Liver (tissue), 9 donors: ENCODE results near the gene BMPER. TPM values are rescaled to one million over a fixed set of nuclear protein-coding genes. Genes with fewer than 3 reads are reported as not detected.

Source experiments
- DNase-seq: peaks from one replicate; pipeline ENCODE4 v3.0.0-alpha.2; 2017; ENCODE audit warnings: low spot score
- H3K27ac ChIP-seq, 2 donors: one replicate each; pipeline ENCODE4 v1.7.0; 2013; ENCODE audit warnings: inconsistent platforms in 2 of 2, low read length in 2 of 2, control low read depth in 1 of 2, low read depth in 1 of 2, mild to moderate bottlenecking in 1 of 2
- H3K27me3 ChIP-seq, 4 donors: one replicate each; pipeline versions ENCODE4 v1.6.1 to v1.7.0; 2013; ENCODE audit warnings: low read length in 3 of 4, inconsistent platforms in 1 of 4, mild to moderate bottlenecking in 1 of 4, moderate library complexity in 1 of 4; ENCODE audit not compliant: control insufficient read depth in 4 of 4, insufficient read depth in 4 of 4
- H3K36me3 ChIP-seq, 4 donors: one replicate each; pipeline versions ENCODE4 v1.6.1 to v1.7.0; 2013; ENCODE audit warnings: low read length in 3 of 4, mild to moderate bottlenecking in 3 of 4, low read depth in 1 of 4, moderate library complexity in 1 of 4; ENCODE audit not compliant: control insufficient read depth in 4 of 4, insufficient read depth in 3 of 4
- H3K4me1 ChIP-seq, 4 donors: one replicate each; pipeline versions ENCODE4 v1.6.1 to v1.7.0; 2013; ENCODE audit warnings: low read length in 3 of 4, mild to moderate bottlenecking in 3 of 4, moderate library complexity in 1 of 4; ENCODE audit not compliant: control insufficient read depth in 4 of 4, insufficient read depth in 4 of 4
- H3K4me3 ChIP-seq, 3 donors: one replicate each; pipeline versions ENCODE4 v1.6.1 to v1.7.0; 2013; ENCODE audit warnings: low read length in 3 of 3, control low read depth in 1 of 3, low read depth in 1 of 3, mild to moderate bottlenecking in 1 of 3
- H3K9ac ChIP-seq, 2 donors: one replicate each; pipeline ENCODE4 v1.7.0; 2013; ENCODE audit warnings: low read length in 2 of 2, mild to moderate bottlenecking in 2 of 2, moderate library complexity in 2 of 2, control low read depth in 1 of 2, low read depth in 1 of 2
- H3K9me3 ChIP-seq, 4 donors: one replicate each; pipeline versions ENCODE4 v1.6.1 to v1.7.0; 2013; ENCODE audit warnings: low read length in 3 of 4; ENCODE audit not compliant: control insufficient read depth in 4 of 4
- EGR1 ChIP-seq, 2 donors: IDR thresholded peaks; 2 replicates each; pipeline ENCODE4 v1.6.1; 2016 to 2018; ENCODE audit warnings: antibody characterized with exemption in 2 of 2, low read depth in 2 of 2
- FOXA1 ChIP-seq: IDR thresholded peaks from 2 replicates; pipeline ENCODE4 v1.6.1; 2016; ENCODE audit warnings: antibody characterized with exemption
- FOXA2 ChIP-seq: IDR thresholded peaks from 2 replicates; pipeline ENCODE4 v1.6.1; 2016; ENCODE audit warnings: antibody characterized with exemption
- GABPA ChIP-seq, 2 donors: IDR thresholded peaks in 1 of 2; conservative IDR thresholded peaks in 1 of 2; 2 replicates each; pipeline ENCODE4 v1.6.1; 2016; ENCODE audit warnings: antibody characterized with exemption in 2 of 2, mild to moderate bottlenecking in 1 of 2, moderate library complexity in 1 of 2
- HNF4A ChIP-seq, 2 donors: conservative IDR thresholded peaks; 2 replicates each; pipeline ENCODE4 v1.6.1; 2016; ENCODE audit warnings: antibody characterized with exemption in 2 of 2, mild to moderate bottlenecking in 2 of 2
- HNF4G ChIP-seq: IDR thresholded peaks from 2 replicates; pipeline ENCODE4 v1.6.1; 2016; ENCODE audit warnings: antibody characterized with exemption
- JUND ChIP-seq, 2 donors: IDR thresholded peaks; 2 replicates each; pipeline ENCODE4 v1.6.1; 2016; ENCODE audit warnings: antibody characterized with exemption in 2 of 2
- NR2F2 ChIP-seq: IDR thresholded peaks from 2 replicates; pipeline ENCODE4 v1.6.1; 2016; ENCODE audit warnings: antibody characterized with exemption
- RAD21 ChIP-seq, 2 donors: IDR thresholded peaks; 2 replicates each; pipeline ENCODE4 v1.6.1; 2016; ENCODE audit warnings: antibody characterized with exemption in 2 of 2, mild to moderate bottlenecking in 2 of 2
- RXRA ChIP-seq, 2 donors: IDR thresholded peaks; 2 replicates each; pipeline ENCODE4 v1.6.1; 2017 to 2018; ENCODE audit warnings: antibody characterized with exemption in 2 of 2, mild to moderate bottlenecking in 1 of 2
- TAF1 ChIP-seq: conservative IDR thresholded peaks from 2 replicates; pipeline ENCODE4 v1.6.1; 2016; ENCODE audit warnings: antibody characterized with exemption, mild to moderate bottlenecking
- WGBS: extraction: QIAGEN DNeasy Blood & Tissue Kit; methylation state at CpG from one replicate; pipeline ENCODE4 v1.1.7; 2013; 5-methylcytosine and 5-hydroxymethylcytosine counted together
- polyA plus RNA-seq, 2 donors: library from polyadenylated mRNA; stranded (reverse) in 1 of 2; unstranded in 1 of 2; fragments of 200-250 nt in 1 of 2; fragments of >200 nt in 1 of 2; fragmentation: Nextera tagmentation in 1 of 2; extraction: Ambion mirVana in 1 of 2; gene quantifications; one replicate each; pipeline versions ENCODE4 v1.2.1 to v1.2.3, GENCODE V29; 2013 to 2015
- total RNA-seq, 2 donors: library from RNA; depleted of rRNA; stranded (reverse); fragments of >200 nt; gene quantifications; one replicate each; pipeline ENCODE4 v1.2.3, GENCODE V29; 2014
- TF ChIP-seq, protein P1 (sequence below): IDR thresholded peaks from 2 replicates; pipeline ENCODE4 v1.6.1; 2016; ENCODE audit warnings: antibody characterized with exemption
- TF ChIP-seq, protein P2 (sequence below): IDR thresholded peaks from 2 replicates; pipeline ENCODE4 v1.6.1; 2016; ENCODE audit warnings: antibody characterized with exemption
- TF ChIP-seq, protein P3 (sequence below): IDR thresholded peaks from 2 replicates; pipeline ENCODE4 v1.6.1; 2016; ENCODE audit warnings: antibody characterized with exemption, mild to moderate bottlenecking
- TF ChIP-seq, protein P4 (sequence below): IDR thresholded peaks from 2 replicates; pipeline ENCODE4 v1.6.1; 2016; ENCODE audit warnings: antibody characterized with exemption
- TF ChIP-seq, protein P5 (sequence below): fragments of 150-350 bp; IDR thresholded peaks from 2 replicates; pipeline ENCODE4 v1.5.1; 2017; ENCODE audit warnings: improper control_type of control experiment, low read depth, low read length; ENCODE audit not compliant: missing input control
- donor health status: healthy.
- donor health status: healthy.
- donor health status: healthy.
- donor health status: healthy.
- donor health status: healthy.

Gene BMPER
- total and polyA plus RNA-seq, 4 donors = 4.0 to 8.5 (median 6.2) TPM

DNA sequence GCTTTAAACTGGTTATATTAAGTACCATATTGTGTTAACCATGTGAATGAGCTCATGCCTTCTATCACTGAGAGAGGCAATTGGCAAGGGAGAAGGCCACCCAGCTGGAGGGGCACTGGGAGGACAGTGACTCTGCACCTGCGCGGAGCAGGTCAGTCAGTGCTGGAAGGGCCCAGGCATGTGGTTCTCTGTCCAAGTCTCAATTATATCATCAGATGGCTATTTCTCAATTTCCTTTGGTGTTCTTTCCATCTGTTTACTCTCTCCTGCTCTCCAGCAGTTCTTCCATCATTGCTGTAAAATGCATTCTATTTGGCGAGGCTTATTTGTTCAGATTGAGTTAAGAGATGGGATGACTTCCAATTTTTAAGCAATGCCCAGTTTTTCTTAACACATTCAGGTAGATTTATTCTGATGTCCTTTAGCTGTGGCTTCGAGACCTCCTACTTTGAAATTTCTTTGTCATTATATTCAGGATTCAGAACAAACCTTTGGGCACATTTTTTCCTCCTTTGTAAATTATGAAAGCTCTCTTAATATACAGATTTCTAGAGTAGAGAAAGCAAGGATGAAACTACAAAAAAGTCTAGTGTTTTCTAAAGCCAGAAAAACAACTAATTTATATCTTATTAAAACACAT, 159.3 kb downstream of the BMPER start:
- TF ChIP-seq RAD21 (IDR thresholded peaks at IDR 0.05) (no peak), TAF1 (no peak), JUND (IDR thresholded peaks at IDR 0.05) (no peak), NR2F2 (no peak), FOXA2 (no peak), RXRA (IDR thresholded peaks at IDR 0.05) (no peak), GABPA (IDR thresholded peaks at IDR 0.05 in 1 of 2, conservative IDR thresholded peaks at IDR 0.05 in 1 of 2) (no peak), FOXA1 (no peak)
- TF ChIP-seq, protein P1, sequence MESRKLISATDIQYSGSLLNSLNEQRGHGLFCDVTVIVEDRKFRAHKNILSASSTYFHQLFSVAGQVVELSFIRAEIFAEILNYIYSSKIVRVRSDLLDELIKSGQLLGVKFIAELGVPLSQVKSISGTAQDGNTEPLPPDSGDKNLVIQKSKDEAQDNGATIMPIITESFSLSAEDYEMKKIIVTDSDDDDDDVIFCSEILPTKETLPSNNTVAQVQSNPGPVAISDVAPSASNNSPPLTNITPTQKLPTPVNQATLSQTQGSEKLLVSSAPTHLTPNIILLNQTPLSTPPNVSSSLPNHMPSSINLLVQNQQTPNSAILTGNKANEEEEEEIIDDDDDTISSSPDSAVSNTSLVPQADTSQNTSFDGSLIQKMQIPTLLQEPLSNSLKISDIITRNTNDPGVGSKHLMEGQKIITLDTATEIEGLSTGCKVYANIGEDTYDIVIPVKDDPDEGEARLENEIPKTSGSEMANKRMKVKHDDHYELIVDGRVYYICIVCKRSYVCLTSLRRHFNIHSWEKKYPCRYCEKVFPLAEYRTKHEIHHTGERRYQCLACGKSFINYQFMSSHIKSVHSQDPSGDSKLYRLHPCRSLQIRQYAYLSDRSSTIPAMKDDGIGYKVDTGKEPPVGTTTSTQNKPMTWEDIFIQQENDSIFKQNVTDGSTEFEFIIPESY = no peak
- Histone ChIP-seq H3K4me1 (peaks cover 0 to 2% (median 0%) of the 10 kb centered on the region in 4 donors), H3K9ac (no peak overlapping the region), H3K9me3 (no peaks in the 10 kb centered on the region), H3K4me3 (no peak overlapping the region), H3K27me3 (no peaks in the 10 kb centered on the region), H3K27ac (no peak overlapping the region), H3K36me3 (no peaks in the 10 kb centered on the region)
- no peak for DNase-seq
- 72% methylated on average over 4 of the region's 4 CpGs for WGBS

DNA sequence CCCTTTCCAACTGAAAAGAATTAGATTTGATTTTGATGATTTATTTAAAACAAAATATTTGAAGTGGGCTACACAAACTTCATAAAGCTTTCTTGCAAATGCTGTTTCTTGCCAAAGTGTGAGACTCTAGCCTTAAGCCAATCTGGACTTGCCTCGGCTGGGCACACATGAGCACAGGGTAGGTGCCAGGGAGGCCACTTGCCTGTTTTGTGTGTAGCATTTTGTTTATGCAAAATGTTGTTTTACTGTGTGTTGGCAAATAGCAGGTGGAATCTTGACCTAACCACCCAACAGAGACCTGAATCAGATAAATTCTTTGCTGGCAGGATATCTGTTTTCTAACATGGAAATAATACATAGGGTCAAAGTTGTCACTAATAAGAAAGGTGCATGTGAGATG, 161.1 kb downstream of the BMPER start:
- no peaks in the 10 kb centered on the region for H3K9me3 ChIP-seq
- no peak overlapping the region for H3K27ac ChIP-seq
- H3K9ac ChIP-seq = no peak overlapping the region
- peaks cover 0 to 2% (median 0%) of the 10 kb centered on the region in 4 donors for H3K4me1 ChIP-seq
- no peak for DNase-seq
- no peak overlapping the region for H3K4me3 ChIP-seq
- WGBS = 90% methylated on average over 1 of the region's 1 CpG
- no peaks in the 10 kb centered on the region for H3K27me3 ChIP-seq
- no peak for TF ChIP-seq RAD21 (IDR thresholded peaks at IDR 0.05)
- TF ChIP-seq, protein P2, sequence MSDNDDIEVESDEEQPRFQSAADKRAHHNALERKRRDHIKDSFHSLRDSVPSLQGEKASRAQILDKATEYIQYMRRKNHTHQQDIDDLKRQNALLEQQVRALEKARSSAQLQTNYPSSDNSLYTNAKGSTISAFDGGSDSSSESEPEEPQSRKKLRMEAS = no peak
- no peak for TF ChIP-seq EGR1 (IDR thresholded peaks at IDR 0.05; ENCODE audit: low read depth in 2 of 2)
- no peak for TF ChIP-seq HNF4G
- no peak for TF ChIP-seq TAF1
- no peak for TF ChIP-seq GABPA (IDR thresholded peaks at IDR 0.05 in 1 of 2, conservative IDR thresholded peaks at IDR 0.05 in 1 of 2)
- no peak for TF ChIP-seq HNF4A (conservative IDR thresholded peaks at IDR 0.05)
- no peak for TF ChIP-seq FOXA1
- no peaks in the 10 kb centered on the region for H3K36me3 ChIP-seq

DNA sequence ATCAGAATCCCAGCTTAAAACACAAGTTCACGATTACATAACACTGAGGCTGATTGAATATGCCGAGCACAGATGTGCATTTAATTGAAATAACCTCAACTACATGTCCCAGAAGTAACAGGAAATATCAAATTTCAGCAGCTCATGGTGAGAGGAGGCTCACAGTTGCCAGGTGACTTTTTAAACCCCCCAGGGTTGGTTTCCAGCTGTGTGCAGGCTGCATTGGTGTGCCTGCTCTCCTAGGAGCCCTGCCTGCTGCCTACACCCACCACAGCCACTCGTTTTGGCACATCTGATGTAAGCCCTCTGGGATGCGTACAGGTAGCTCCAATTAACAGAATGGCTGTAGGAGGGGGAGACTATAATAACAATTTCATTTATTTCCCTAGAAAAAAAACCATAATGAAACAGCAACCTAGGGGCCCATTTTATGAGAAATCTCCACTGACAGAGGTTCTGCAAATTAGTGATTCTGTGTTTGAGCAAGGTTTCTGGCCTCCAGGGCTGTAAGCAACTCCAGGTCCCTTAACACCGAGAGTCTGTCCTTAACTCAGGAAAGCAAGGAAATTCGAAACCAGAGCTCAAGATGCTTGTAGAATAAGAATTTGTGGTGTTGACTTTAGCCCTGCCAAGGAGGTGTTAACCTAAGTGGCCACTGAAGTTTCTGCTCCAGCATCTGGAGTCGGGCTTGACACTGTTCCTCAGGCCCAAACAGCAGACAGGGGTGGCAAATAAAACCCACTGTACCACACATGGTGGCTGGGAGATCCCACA, 161.9 kb downstream of the BMPER start:
- Histone ChIP-seq H3K27me3 (no peaks in the 10 kb centered on the region), H3K4me1 (peaks cover 0 to 2% (median 0%) of the 10 kb centered on the region in 4 donors), H3K9me3 (no peaks in the 10 kb centered on the region), H3K36me3 (no peaks in the 10 kb centered on the region), H3K27ac (no peak overlapping the region), H3K9ac (no peak overlapping the region), H3K4me3 (no peak overlapping the region)
- WGBS = 72% methylated on average over 7 of the region's 7 CpGs
- DNase-seq = no peak
- TF ChIP-seq, protein P3, sequence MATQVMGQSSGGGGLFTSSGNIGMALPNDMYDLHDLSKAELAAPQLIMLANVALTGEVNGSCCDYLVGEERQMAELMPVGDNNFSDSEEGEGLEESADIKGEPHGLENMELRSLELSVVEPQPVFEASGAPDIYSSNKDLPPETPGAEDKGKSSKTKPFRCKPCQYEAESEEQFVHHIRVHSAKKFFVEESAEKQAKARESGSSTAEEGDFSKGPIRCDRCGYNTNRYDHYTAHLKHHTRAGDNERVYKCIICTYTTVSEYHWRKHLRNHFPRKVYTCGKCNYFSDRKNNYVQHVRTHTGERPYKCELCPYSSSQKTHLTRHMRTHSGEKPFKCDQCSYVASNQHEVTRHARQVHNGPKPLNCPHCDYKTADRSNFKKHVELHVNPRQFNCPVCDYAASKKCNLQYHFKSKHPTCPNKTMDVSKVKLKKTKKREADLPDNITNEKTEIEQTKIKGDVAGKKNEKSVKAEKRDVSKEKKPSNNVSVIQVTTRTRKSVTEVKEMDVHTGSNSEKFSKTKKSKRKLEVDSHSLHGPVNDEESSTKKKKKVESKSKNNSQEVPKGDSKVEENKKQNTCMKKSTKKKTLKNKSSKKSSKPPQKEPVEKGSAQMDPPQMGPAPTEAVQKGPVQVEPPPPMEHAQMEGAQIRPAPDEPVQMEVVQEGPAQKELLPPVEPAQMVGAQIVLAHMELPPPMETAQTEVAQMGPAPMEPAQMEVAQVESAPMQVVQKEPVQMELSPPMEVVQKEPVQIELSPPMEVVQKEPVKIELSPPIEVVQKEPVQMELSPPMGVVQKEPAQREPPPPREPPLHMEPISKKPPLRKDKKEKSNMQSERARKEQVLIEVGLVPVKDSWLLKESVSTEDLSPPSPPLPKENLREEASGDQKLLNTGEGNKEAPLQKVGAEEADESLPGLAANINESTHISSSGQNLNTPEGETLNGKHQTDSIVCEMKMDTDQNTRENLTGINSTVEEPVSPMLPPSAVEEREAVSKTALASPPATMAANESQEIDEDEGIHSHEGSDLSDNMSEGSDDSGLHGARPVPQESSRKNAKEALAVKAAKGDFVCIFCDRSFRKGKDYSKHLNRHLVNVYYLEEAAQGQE = no peak
- TF ChIP-seq FOXA1 = no peak
- no peak for TF ChIP-seq JUND (IDR thresholded peaks at IDR 0.05)
- TF ChIP-seq, protein P4, sequence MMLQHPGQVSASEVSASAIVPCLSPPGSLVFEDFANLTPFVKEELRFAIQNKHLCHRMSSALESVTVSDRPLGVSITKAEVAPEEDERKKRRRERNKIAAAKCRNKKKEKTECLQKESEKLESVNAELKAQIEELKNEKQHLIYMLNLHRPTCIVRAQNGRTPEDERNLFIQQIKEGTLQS = no peak
- TF ChIP-seq, protein P1 = no peak
- TF ChIP-seq, protein P5, sequence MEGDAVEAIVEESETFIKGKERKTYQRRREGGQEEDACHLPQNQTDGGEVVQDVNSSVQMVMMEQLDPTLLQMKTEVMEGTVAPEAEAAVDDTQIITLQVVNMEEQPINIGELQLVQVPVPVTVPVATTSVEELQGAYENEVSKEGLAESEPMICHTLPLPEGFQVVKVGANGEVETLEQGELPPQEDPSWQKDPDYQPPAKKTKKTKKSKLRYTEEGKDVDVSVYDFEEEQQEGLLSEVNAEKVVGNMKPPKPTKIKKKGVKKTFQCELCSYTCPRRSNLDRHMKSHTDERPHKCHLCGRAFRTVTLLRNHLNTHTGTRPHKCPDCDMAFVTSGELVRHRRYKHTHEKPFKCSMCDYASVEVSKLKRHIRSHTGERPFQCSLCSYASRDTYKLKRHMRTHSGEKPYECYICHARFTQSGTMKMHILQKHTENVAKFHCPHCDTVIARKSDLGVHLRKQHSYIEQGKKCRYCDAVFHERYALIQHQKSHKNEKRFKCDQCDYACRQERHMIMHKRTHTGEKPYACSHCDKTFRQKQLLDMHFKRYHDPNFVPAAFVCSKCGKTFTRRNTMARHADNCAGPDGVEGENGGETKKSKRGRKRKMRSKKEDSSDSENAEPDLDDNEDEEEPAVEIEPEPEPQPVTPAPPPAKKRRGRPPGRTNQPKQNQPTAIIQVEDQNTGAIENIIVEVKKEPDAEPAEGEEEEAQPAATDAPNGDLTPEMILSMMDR = no peak
- TF ChIP-seq FOXA2 = no peak
- TF ChIP-seq RXRA (IDR thresholded peaks at IDR 0.05) = no peak
